GM12874 (cell line): ENCODE measurements around the gene COL25A1.

Source experiments
- TF ChIP-seq, protein P1 (sequence below): IDR thresholded peaks from 2 replicates; pipeline ENCODE4 v1.5.1; 2011; ENCODE audit warnings: low read depth, mild to moderate bottlenecking, control low read depth, low read length, moderate library complexity; ENCODE audit not compliant: insufficient read depth

COL25A1 gene

DNA sequence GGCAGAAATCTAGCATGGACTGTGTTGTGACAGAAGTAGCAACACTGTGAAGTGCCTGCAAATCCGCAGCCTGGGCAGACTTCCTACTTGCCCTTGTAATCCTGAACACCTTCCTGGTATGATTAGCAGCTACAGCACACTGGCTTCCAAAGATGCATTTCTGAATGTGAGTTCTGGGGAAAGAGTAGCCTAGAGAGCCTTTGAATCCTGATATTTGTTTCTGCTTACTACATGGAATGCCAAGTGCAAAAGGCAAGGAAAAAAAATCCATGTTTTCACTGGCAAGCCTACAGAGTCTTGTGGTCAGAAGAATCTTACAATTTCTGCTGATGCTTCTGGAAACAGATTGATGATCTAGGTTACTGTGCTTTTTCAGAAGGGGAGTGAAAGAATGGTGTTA is 223.7 kb downstream of the COL25A1 start:
- TF ChIP-seq, protein P1, sequence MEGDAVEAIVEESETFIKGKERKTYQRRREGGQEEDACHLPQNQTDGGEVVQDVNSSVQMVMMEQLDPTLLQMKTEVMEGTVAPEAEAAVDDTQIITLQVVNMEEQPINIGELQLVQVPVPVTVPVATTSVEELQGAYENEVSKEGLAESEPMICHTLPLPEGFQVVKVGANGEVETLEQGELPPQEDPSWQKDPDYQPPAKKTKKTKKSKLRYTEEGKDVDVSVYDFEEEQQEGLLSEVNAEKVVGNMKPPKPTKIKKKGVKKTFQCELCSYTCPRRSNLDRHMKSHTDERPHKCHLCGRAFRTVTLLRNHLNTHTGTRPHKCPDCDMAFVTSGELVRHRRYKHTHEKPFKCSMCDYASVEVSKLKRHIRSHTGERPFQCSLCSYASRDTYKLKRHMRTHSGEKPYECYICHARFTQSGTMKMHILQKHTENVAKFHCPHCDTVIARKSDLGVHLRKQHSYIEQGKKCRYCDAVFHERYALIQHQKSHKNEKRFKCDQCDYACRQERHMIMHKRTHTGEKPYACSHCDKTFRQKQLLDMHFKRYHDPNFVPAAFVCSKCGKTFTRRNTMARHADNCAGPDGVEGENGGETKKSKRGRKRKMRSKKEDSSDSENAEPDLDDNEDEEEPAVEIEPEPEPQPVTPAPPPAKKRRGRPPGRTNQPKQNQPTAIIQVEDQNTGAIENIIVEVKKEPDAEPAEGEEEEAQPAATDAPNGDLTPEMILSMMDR = no peak

DNA sequence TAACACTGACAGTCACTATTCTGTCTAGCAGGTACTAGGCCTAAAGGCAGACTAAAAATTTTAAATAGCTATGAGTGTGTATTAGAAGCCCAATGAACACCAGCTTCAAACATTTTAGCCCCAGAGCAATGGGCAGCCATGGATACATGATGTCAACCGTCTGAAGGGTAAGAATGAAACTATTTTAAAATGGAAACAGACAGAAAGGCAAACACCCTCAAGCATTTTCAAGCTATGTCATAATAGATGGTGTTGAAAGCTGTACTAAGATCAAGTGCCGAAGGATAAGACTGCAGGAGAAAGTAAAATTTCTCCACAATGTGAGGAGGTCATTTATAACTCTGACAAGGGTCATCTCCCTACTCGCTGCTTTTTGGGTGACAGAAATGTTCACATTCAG is 225.0 kb downstream of the COL25A1 start:
- TF ChIP-seq, protein P1 = no peak

DNA sequence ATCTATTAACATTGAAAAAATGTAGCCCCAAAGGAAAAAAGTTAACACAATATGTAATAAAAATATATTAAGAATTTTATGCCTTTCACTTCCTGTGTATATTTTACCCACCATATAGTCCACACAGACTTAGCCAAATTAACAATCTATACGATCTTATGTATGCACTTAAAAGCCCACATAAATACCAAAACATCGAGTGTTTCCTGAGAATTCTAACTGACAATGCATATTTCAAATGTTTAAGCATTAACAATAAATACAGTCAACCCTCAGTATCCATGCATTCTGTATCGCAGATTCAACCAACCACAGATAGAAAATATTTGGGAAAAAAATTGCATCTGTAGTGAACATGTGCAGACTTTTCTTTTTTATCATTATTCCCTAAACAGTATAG is 226.8 kb downstream of the COL25A1 start:
- TF ChIP-seq, protein P1 = no peak

- TF ChIP-seq, protein P1 = no peak
Measured at GRCh38 chr4:109072595-109072994, 229.9 kb downstream of the COL25A1 start.

GRCh38 chr4:109067508-109068235 is 234.8 kb downstream of the COL25A1 start:
- TF ChIP-seq, protein P1 = no peak

- TF ChIP-seq, protein P1 = no peak
Measured at GRCh38 chr4:109065006-109065405, 237.5 kb downstream of the COL25A1 start.

DNA sequence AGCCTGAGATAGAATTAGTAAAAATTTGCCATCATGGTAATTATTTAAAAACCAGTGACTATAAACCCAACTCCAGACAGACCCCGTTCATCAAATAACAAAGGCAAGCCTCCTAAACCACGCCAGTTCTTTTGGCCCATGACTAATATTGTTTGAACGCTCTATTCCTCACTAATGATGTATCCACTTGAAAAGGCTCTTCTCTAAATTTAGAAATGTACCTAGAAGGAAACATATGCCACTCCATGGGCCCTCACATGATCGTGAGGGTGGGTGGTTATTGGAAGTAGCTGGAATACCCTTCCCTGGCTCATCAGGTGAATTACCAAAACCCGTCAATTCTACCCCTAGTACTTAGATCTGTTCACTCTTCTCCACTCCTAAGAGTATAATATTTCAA is 249.2 kb downstream of the COL25A1 start:
- TF ChIP-seq, protein P1 = no peak
